GM19193 (cell line): ENCODE results near the gene SSH2.

Experiments
- POLR2A ChIP-seq: IDR thresholded peaks from 4 replicates; pipeline ENCODE4 v1.6.1; 2011; ENCODE audit not compliant: insufficient read depth, insufficient read length; ENCODE audit errors: extremely low read depth

Gene SSH2

GRCh38 chr17:29669266-29669665 lies 260.8 kb downstream of the SSH2 start:
- no peak for TF ChIP-seq POLR2A

DNA sequence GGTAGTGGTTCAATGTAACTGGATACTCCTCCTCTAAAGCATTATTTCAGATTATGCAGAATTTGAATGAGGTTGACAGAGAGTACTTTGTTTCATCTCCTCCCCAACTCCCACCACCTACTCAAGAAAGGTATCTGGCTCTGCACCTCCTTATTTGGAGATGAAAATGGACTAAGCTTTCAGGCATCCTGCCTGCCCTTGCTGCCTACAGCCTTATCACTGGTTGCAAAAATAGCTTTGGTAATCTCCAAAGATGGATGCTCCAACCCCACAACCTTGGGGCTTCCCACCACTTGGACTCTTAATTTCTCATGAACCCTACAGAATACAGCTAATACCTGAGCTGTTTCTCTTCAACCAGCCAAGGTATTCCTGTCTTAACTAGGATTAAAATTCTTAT lies 262.1 kb downstream of the SSH2 start:
- TF ChIP-seq POLR2A: no peak

DNA sequence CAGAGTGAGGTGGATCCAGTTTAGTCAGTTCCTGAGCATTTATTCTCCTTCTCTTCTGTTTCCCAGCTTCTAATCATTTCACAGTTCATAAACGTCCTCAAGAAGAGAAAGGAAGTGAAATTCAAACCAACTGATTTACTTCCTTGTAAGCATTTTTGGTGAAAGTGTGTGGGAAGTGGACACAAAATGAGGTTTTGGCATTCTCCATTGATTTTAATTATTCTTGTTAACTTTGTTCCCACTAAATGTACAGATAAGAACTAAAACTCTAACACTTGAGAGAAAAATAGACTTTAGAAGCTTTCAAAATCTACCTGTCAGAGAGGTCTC lies 264.6 kb downstream of the SSH2 start:
- TF ChIP-seq POLR2A: no peak

- no peak for TF ChIP-seq POLR2A
Observed at GRCh38 chr17:29664743-29665480, 265.1 kb downstream of the SSH2 start.

DNA sequence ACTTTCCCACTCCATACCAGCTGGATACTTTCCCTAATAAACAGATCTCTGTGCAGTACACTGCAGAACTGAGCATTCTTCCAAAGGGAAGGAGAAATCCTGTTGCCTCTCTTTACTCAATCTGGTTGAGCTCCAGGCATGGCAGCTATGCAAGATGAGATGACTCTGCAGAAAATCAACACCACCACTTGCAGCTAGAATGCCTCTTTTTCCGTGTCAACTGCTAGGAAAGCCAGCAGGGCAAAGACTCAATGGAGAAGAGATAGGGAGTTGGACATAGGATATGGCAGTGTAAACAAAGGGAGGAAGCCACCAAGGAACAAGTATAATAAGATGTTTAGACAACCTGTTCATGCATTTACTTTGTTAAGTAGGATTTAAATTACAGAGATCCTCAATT lies 266.9 kb downstream of the SSH2 start:
- TF ChIP-seq POLR2A: no peak

DNA sequence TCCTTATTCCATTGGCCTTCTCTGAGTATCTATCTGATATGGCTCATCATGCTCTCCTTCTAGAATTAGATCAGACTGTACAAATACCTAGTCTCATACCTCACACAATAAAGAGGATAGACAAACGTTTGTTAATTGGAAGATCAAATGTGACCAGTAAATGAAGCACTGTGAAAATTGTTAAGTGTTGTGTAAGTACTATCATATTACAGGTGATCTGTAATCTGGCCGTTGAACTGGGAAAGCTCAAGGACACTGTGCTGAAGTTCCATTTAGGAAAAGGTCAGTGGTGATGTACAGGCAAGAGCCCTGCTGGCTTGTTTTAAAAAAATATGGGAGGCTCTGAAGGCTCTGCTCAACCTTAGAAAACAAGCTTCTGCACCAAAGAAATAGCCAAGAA lies 268.8 kb downstream of the SSH2 start:
- no peak for TF ChIP-seq POLR2A

- no peak for TF ChIP-seq POLR2A
Observed at GRCh38 chr17:29659155-29659554, 270.9 kb downstream of the SSH2 start.

DNA sequence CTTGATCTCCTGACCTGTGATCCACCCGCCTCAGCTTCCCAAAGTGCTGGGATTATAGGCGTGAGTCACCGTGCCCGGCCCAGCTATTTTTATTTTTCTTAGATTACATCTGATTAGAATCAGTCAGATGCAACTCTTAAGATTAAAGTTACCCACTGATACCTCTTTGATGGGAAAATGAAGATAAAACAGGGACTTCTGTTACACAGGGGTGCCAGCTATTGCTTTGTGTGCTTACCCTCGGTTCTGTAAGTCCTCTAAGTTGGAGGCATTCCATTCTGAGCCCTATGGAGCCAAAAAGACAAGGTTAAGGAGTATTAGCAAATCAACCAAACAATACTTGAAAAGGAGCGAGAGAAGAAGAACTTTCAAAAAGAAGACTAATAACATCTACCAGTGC lies 274.7 kb downstream of the SSH2 start:
- TF ChIP-seq POLR2A: no peak

- TF ChIP-seq POLR2A: no peak
Observed at GRCh38 chr17:29653995-29654714, 275.9 kb downstream of the SSH2 start.

- TF ChIP-seq POLR2A: no peak
Observed at GRCh38 chr17:29652976-29653375, 277.1 kb downstream of the SSH2 start.

GRCh38 chr17:29650396-29650795 lies 279.6 kb downstream of the SSH2 start:
- TF ChIP-seq POLR2A: no peak

DNA sequence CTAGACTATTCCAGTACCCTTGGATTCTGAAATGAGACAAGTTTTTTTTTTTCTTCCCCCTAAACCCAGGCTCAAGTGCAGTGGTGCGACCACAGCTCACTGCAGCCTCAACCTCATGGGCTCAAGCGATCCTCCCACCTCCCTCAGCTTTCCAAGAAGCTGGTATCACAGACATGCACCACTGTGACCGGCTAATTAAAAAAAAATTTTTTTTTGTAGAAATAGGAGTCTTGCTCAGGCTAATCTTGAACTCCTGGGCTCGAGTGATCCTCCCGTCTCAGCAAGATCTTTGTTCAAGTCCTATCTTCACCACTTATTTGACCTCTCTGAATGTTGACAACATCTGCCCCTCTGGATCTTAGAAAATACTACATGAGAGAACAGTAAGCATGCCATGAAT lies 280.7 kb downstream of the SSH2 start:
- TF ChIP-seq POLR2A: no peak

DNA sequence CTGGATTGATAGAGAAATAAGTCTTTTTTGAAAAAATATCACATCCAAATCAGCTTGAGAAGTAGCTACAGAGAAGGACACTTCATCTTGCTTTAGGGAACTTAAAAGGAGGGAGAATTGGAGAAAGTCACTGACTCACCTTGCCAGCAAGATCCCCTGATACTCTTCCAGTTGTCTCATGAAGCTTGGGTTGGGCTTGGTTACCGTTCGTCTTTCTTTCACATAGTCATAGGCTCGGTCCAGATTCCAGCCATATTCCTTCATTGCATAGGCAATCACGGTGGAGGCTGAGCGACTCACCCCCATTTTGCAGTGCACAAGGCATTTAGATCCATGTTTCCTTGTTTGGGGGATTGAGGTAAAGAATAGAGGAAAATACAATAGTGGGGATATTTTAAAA lies 282.0 kb downstream of the SSH2 start:
- TF ChIP-seq POLR2A: no peak

- no peak for TF ChIP-seq POLR2A
Observed at GRCh38 chr17:29645515-29646051, 284.4 kb downstream of the SSH2 start.

DNA sequence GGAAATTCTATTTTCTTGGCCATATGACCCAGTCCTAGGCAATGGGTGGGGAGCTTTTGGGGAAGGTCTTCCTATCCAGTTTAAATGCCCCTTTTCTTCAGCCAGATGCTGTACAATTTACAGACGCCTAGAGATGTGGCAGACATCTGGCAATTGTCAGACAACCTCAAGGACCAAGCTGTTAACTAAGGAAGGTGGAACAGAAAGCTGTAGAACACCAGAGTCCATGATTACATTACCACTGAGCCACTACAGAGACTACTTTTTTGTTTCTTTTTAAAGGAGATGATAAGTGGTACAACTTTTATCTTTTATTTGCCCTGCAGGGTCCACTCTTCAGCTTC lies 286.2 kb downstream of the SSH2 start:
- TF ChIP-seq POLR2A: no peak

DNA sequence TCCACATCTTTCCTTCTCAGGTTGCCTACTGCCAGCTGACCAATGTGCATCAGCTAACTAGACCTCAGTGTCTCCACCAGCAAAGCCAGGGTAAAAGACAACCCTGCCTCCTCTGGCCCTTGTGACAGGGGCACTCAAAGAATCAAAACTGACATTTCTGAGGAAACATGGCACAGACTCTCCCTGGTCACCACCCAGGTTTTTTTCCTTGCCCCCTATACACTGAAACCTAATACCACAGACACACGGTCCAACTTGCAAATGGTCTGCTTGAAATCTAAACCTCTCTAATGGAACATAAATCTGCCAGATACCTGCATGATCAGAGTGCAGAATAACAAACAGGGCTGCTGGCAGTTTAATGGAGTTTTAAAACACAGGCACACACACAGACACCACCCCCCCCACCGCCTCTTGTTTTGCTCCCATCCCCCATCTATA lies 287.8 kb downstream of the SSH2 start:
- TF ChIP-seq POLR2A: no peak
